NCI-H2029 (cell line): ENCODE measurements around the gene EML6.

ENCODE experiments used
- DNase-seq: peaks from one replicate; lab custom pipeline; 2025; lab: John Stamatoyannopoulos, UW

Gene EML6

GRCh38 chr2:55003706-55004639 lies 280.5 kb downstream of the EML6 start:
- DNase-seq, result no peak

GRCh38 chr2:55006306-55006705 lies 282.8 kb downstream of the EML6 start:
- DNase-seq, result no peak

GRCh38 chr2:55009277-55010060 lies 286.0 kb downstream of the EML6 start:
- no peak for DNase-seq

GRCh38 chr2:55010149-55010591 lies 286.7 kb downstream of the EML6 start:
- no peak for DNase-seq

- no peak for DNase-seq
These were observed 287.5 kb downstream of the EML6 start for GRCh38 chr2:55010915-55011314.

GRCh38 chr2:55011831-55012671 lies 288.6 kb downstream of the EML6 start:
- DNase-seq, result no peak

GRCh38 chr2:55012672-55013484 lies 289.4 kb downstream of the EML6 start:
- DNase-seq, result no peak

- DNase-seq, result no peak
These were observed 290.5 kb downstream of the EML6 start for GRCh38 chr2:55013936-55014335.

GRCh38 chr2:55014962-55015939 lies 291.8 kb downstream of the EML6 start:
- no peak for DNase-seq

GRCh38 chr2:55017428-55017827 lies 294.0 kb downstream of the EML6 start:
- DNase-seq, result no peak

GRCh38 chr2:55017880-55018279 lies 294.4 kb downstream of the EML6 start:
- no peak for DNase-seq

- DNase-seq, result no peak
These were observed 295.2 kb downstream of the EML6 start for GRCh38 chr2:55018619-55019018.

GRCh38 chr2:55019526-55020258 lies 296.2 kb downstream of the EML6 start:
- no peak for DNase-seq
